IMR-90 (cell line): ENCODE data around the gene MAOB. TPM values are rescaled to one million over a fixed set of nuclear protein-coding genes. Genes with fewer than 3 reads are reported as not detected.
"Not testable (repeated sequence)": the region's sequence is repeated elsewhere in the genome, so short reads cannot be mapped to it uniquely, and the experiment has no call there.

Experiments used
- ATAC-seq: fragments of 200-7000 bp; cut with Tn5 transposase; 2 replicates; pipeline ENCODE4 v1.9.1; 2020; ENCODE audit warnings: low read depth, mild to moderate bottlenecking, moderate library complexity
- BruUV-seq: library from RNA; stranded (reverse); fragments of 400-500 nt; replicated peaks from 2 replicates; lab custom pipeline; 2021; lab: Mats Ljungman, UMichigan
- CTCF ChIA-PET: fragments of 300-600 bp; formaldehyde crosslinking; extraction: SDS; loops from one replicate; lab custom pipeline; 2021; ENCODE audit warnings: antibody characterized with exemption; lab: Yijun Ruan, JAX
- POLR2A ChIA-PET: fragments of 300-600 bp; sonication (Branson Sonifier 250); formaldehyde crosslinking; loops from one replicate; lab custom pipeline; 2022; ENCODE audit warnings: antibody characterized with exemption; ENCODE audit not compliant: unreplicated experiment; lab: Charles Lee
- DNase-seq: peaks from one replicate; pipeline ENCODE4 v3.0.0; 2013
- H2AFZ ChIP-seq: replicated peaks from 2 replicates; pipeline ENCODE3; 2013; ENCODE audit warnings: low read length, mild to moderate bottlenecking; ENCODE audit not compliant: poor library complexity
- H2AK5ac ChIP-seq: 2 replicates; pipeline ENCODE4 v1.6.1; 2013; ENCODE audit warnings: low read depth, low read length, inconsistent platforms
- H2AK9ac ChIP-seq: replicated peaks from 2 replicates; pipeline ENCODE3; 2013; ENCODE audit warnings: mild to moderate bottlenecking, low read depth, low read length, moderate library complexity; ENCODE audit not compliant: poor library complexity
- H2BK120ac ChIP-seq: 2 replicates; pipeline ENCODE4 v1.6.1; 2013; ENCODE audit warnings: low read depth, low read length, inconsistent platforms
- H2BK15ac ChIP-seq: 3 replicates; pipeline ENCODE4 v1.6.1; 2013; ENCODE audit warnings: low read depth, low read length, inconsistent platforms
- H2BK20ac ChIP-seq: 2 replicates; pipeline ENCODE4 v1.6.1; 2013; ENCODE audit warnings: low read depth, mild to moderate bottlenecking, inconsistent platforms, low read length, moderate library complexity
- H2BK5ac ChIP-seq: 2 replicates; pipeline ENCODE4 v1.6.1; 2013; ENCODE audit warnings: mild to moderate bottlenecking, low read depth, low read length, inconsistent platforms; ENCODE audit not compliant: poor library complexity, severe bottlenecking
- H3K14ac ChIP-seq: replicated peaks from 2 replicates; pipeline ENCODE4 v1.6.1; 2013; ENCODE audit warnings: low read depth, low read length, inconsistent platforms
- H3K18ac ChIP-seq: 2 replicates; pipeline ENCODE4 v1.6.1; 2013; ENCODE audit warnings: low read depth, low read length, control low read depth
- H3K23ac ChIP-seq: 2 replicates; pipeline ENCODE4 v1.6.1; 2013; ENCODE audit warnings: low read depth, low read length, inconsistent platforms
- H3K27ac ChIP-seq: 2 replicates; pipeline ENCODE4 v1.5.1; 2013; ENCODE audit warnings: mild to moderate bottlenecking, control low read depth, low read length; ENCODE audit not compliant: insufficient read depth
- H3K27me3 ChIP-seq: 2 replicates; pipeline ENCODE4 v1.6.1; 2013; ENCODE audit warnings: low read length; ENCODE audit not compliant: control insufficient read depth, insufficient read depth
- H3K36me3 ChIP-seq: 2 replicates; pipeline ENCODE4 v1.6.1; 2013; ENCODE audit warnings: low read length, mixed read lengths; ENCODE audit not compliant: control insufficient read depth, insufficient read depth
- H3K4ac ChIP-seq: 2 replicates; pipeline ENCODE4 v1.6.1; 2013; ENCODE audit warnings: low read depth, low read length, inconsistent platforms
- H3K4me1 ChIP-seq: 2 replicates; pipeline ENCODE4 v1.6.1; 2013; ENCODE audit warnings: low read length, mixed read lengths; ENCODE audit not compliant: control insufficient read depth, insufficient read depth
- H3K4me2 ChIP-seq: 2 replicates; pipeline ENCODE4 v1.6.1; 2013; ENCODE audit warnings: low read depth, mild to moderate bottlenecking, control low read depth, low read length, moderate library complexity
- H3K4me3 ChIP-seq: 2 replicates; pipeline ENCODE4 v1.5.1; 2013; ENCODE audit warnings: low read depth, mild to moderate bottlenecking, control low read depth, low read length, moderate library complexity; ENCODE audit not compliant: insufficient read depth
- H3K56ac ChIP-seq: 2 replicates; pipeline ENCODE4 v1.6.1; 2013; ENCODE audit warnings: low read length, inconsistent platforms; ENCODE audit not compliant: insufficient read depth; ENCODE audit errors: extremely low read depth
- H3K79me1 ChIP-seq, 2 experiments: 2 replicates each; pipeline ENCODE4 v1.6.1; 2013; ENCODE audit warnings: low read length in 2 of 2, inconsistent platforms in 1 of 2, low read depth in 1 of 2
- H3K9ac ChIP-seq: 2 replicates; pipeline ENCODE4 v1.6.1; 2013; ENCODE audit warnings: low read depth, low read length, control low read depth
- H3K9me1 ChIP-seq: 2 replicates; pipeline ENCODE4 v1.6.1; 2013; ENCODE audit warnings: low read length, inconsistent platforms; ENCODE audit not compliant: insufficient read depth
- H3K9me3 ChIP-seq: 2 replicates; pipeline ENCODE4 v1.6.1; 2013; ENCODE audit warnings: low read length; ENCODE audit not compliant: control insufficient read depth, insufficient read depth
- H4K20me1 ChIP-seq: 2 replicates; pipeline ENCODE4 v1.6.1; 2013; ENCODE audit warnings: low read length, inconsistent platforms; ENCODE audit not compliant: insufficient read depth
- H4K5ac ChIP-seq: 2 replicates; pipeline ENCODE4 v1.6.1; 2013; ENCODE audit warnings: mild to moderate bottlenecking, low read depth, low read length, control low read depth
- H4K8ac ChIP-seq, 2 experiments: 2 replicates each; pipeline ENCODE4 v1.6.1; 2013; ENCODE audit warnings: low read depth in 2 of 2, low read length in 2 of 2, control low read depth in 1 of 2, inconsistent platforms in 1 of 2
- H4K91ac ChIP-seq: 2 replicates; pipeline ENCODE4 v1.6.1; 2013; ENCODE audit warnings: low read depth, low read length, inconsistent platforms; ENCODE audit not compliant: insufficient read depth
- WGBS, 2 experiments: methylation state at CpG; one replicate each; pipeline versions ENCODE4 v1.1.5 to v1.1.7; 2013; ENCODE audit warnings: missing lambda C conversion rate in 2 of 2; ENCODE audit not compliant: insufficient read length in 1 of 2; ENCODE audit errors: extremely low coverage in 2 of 2; 5-methylcytosine and 5-hydroxymethylcytosine counted together
- dilution Hi-C: fragments of 300-500 bp; cut with HindIII; formaldehyde crosslinking; loops from one replicate; pipeline ENCODE4 v1.14.3; 2018; ENCODE audit warnings: low sequenced_read_pairs; ENCODE audit not compliant: unreplicated experiment
- in situ Hi-C: fragments of 300-500 bp; cut with MboI; formaldehyde crosslinking; loops from 3 replicates; pipeline ENCODE4 v1.14.3; 2019; ENCODE audit warnings: low sequenced_read_pairs, inconsistent platforms, mixed read lengths
- intact Hi-C: fragments of 100-400 bp; cut with micrococcal nuclease; formaldehyde crosslinking; loops from 2 replicates; pipeline ENCODE4 v1.10.0; 2022
- polyA plus RNA-seq, 3 experiments: library from polyadenylated mRNA; depleted of rRNA; stranded (reverse); fragments of >200 nt; gene quantifications; 2 replicates each; pipeline ENCODE4 v1.2.3, GENCODE V29; 2012; ENCODE audit warnings: low replicate concordance in 1 of 3
- total RNA-seq: library from RNA; depleted of rRNA; stranded (reverse); fragments of >200 nt; gene quantifications from 2 replicates; pipeline ENCODE4 v1.2.3, GENCODE V29; 2012

MAOB gene
- total and polyA plus RNA-seq, 2 of the 4 experiments (the other 2 are of a cell fraction) = 0.36 to 0.46 TPM

DNA sequence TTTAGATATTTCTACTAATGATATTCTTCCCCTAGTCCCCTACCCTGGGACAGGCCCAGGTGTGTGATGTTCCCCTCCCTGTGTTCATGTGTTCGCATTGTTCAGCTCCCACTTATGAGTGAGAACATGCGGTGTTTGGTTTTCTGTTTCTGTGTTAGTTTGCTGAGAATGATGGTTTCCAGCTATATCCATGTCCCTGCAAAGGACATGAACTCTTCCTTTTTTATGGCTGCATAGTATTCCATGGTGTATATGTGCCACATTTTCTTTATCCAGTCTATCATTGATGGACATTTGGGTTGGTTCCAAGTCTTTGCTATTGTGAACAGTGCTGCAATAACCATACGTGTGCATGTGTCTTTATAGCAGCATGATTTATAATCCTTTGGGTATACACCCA is 39.8 kb upstream of the MAOB start:
- H3K18ac ChIP-seq, H4K91ac ChIP-seq, H4K20me1 ChIP-seq, ATAC-seq, H2BK15ac ChIP-seq, POLR2A ChIA-PET, CTCF ChIA-PET, H2AK9ac ChIP-seq, H4K5ac ChIP-seq, H3K14ac ChIP-seq, H3K9ac ChIP-seq, H3K23ac ChIP-seq, H4K8ac ChIP-seq, H2AFZ ChIP-seq, H3K4me3 ChIP-seq, H3K27me3 ChIP-seq, intact Hi-C loops, BruUV-seq, H3K9me1 ChIP-seq, H2BK20ac ChIP-seq, H3K4me2 ChIP-seq, in situ Hi-C loops, H3K27ac ChIP-seq, DNase-seq, H3K9me3 ChIP-seq, H2BK120ac ChIP-seq, H3K56ac ChIP-seq, H3K79me1 ChIP-seq, dilution Hi-C loops, H2AK5ac ChIP-seq, H3K4ac ChIP-seq, H3K4me1 ChIP-seq, H2BK5ac ChIP-seq, H3K36me3 ChIP-seq: not testable (repeated sequence)
- WGBS, 2 experiments = no CpG with 5 or more reads among the region's 3 CpGs

DNA sequence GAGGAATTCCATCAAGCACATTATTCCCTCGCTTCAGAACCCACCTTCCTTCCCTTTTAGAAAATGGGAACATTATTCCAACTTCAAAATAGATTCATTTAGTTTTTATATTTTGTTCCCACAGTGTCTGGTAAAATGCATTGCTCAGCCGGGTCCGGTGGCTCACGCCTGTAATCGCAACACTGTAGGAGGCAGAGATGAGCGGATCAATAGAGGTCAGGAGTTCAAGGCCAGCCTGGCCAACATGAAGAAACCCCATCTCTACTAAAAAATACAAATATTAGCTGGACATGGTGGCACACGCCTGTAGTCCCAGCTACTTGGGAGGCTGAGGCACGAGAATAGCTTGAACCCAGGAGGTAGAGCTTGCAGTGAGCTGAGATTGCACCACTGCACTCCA is 28.5 kb upstream of the MAOB start:
- H3K27ac ChIP-seq, H3K36me3 ChIP-seq, H3K4me3 ChIP-seq, H2AFZ ChIP-seq, H3K4me1 ChIP-seq, H4K20me1 ChIP-seq, H3K9me3 ChIP-seq, H4K91ac ChIP-seq, H4K5ac ChIP-seq, H2AK9ac ChIP-seq, dilution Hi-C loops, H3K23ac ChIP-seq, H3K9me1 ChIP-seq, H2BK120ac ChIP-seq, H3K4me2 ChIP-seq, BruUV-seq, H2BK20ac ChIP-seq, ATAC-seq, intact Hi-C loops, H2BK15ac ChIP-seq, CTCF ChIA-PET, H2BK5ac ChIP-seq, POLR2A ChIA-PET, H3K79me1 ChIP-seq, H3K18ac ChIP-seq, H3K9ac ChIP-seq, H3K4ac ChIP-seq, H4K8ac ChIP-seq, H3K27me3 ChIP-seq, H2AK5ac ChIP-seq, DNase-seq, H3K14ac ChIP-seq, in situ Hi-C loops, H3K56ac ChIP-seq: not testable (repeated sequence)
- 40% methylated on average over 1 of the region's 8 CpGs; no CpG with 5 or more reads in 1 of the 2 experiments for WGBS, 2 experiments
